C4-2B (cell line): Measurements from ENCODE around the gene OTX2.

Experiments used
- H3K27ac ChIP-seq: fragments of 450-650 bp; 2 replicates; pipeline ENCODE4 v1.5.1; 2017
- ZFX ChIP-seq: fragments of 450-650 bp; IDR thresholded peaks from 2 replicates; pipeline ENCODE4 v1.6.1; 2017
- TF ChIP-seq, protein P1 (sequence below): fragments of 450-650 bp; conservative IDR thresholded peaks from 2 replicates; pipeline ENCODE4 v1.5.1; 2017; ENCODE audit warnings: mild to moderate bottlenecking

The OTX2 gene

GRCh38 chr14:56817396-56817921 is 7.2 kb upstream of the OTX2 start:
- TF ChIP-seq, protein P1, sequence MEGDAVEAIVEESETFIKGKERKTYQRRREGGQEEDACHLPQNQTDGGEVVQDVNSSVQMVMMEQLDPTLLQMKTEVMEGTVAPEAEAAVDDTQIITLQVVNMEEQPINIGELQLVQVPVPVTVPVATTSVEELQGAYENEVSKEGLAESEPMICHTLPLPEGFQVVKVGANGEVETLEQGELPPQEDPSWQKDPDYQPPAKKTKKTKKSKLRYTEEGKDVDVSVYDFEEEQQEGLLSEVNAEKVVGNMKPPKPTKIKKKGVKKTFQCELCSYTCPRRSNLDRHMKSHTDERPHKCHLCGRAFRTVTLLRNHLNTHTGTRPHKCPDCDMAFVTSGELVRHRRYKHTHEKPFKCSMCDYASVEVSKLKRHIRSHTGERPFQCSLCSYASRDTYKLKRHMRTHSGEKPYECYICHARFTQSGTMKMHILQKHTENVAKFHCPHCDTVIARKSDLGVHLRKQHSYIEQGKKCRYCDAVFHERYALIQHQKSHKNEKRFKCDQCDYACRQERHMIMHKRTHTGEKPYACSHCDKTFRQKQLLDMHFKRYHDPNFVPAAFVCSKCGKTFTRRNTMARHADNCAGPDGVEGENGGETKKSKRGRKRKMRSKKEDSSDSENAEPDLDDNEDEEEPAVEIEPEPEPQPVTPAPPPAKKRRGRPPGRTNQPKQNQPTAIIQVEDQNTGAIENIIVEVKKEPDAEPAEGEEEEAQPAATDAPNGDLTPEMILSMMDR, result no peak
- no peak for TF ChIP-seq ZFX
- H3K27ac ChIP-seq, result no peak overlapping the region

DNA sequence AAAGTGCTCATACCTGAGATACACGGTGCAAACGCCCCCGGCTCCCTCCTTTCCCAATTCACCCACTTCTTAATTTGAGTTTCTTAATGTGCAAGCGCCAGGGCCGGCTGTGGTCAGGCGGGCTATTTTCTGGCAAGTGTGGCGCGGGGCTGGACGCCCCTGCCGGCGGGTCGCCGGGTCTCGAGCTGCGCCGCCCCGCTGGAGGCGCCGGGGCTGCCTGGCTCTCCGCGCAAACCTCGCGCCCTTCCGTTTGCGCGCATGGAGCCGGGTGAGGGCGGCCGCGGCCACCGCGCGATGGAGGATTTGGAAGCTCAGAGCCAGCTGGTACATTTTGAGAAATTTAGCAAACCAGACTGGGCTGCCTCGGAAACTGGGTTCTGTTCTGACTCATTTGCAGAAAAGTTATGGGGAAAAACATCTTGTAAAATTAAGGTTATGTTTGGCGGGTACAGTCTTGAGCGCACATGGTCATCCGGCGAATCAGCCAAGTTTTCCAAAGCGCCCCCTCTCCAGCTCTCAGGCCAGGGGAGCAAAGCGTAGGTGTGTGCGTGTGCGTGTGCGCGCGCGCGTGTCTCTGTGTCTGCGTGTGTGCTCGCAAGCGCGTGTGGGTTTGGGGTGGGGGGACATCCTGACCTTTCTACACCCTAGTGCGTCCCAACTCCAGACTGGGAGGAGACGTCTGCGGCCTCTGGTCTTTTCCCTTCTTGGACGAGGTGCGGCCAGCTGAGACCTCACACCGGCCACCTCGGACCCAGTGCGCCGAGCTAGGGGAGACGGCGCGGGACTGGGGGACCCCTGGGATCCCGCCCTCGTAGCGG is 6.5 kb upstream of the OTX2 start:
- H3K27ac ChIP-seq, result no peak overlapping the region
- TF ChIP-seq, protein P1, result no peak
- TF ChIP-seq ZFX, result no peak

- no peak overlapping the region for H3K27ac ChIP-seq
- no peak for TF ChIP-seq ZFX
- TF ChIP-seq, protein P1, result no peak
These were observed 5.5 kb upstream of the OTX2 start for GRCh38 chr14:56815745-56816144.

GRCh38 chr14:56814969-56815700 is 4.9 kb upstream of the OTX2 start:
- H3K27ac ChIP-seq, result no peak overlapping the region

GRCh38 chr14:56814519-56814959 is 4.3 kb upstream of the OTX2 start:
- no peak overlapping the region for H3K27ac ChIP-seq

More at GRCh38 chr14:56814969-56815700, 4.9 kb upstream of the OTX2 start:
- TF ChIP-seq, protein P1, result no peak
- no peak for TF ChIP-seq ZFX

DNA sequence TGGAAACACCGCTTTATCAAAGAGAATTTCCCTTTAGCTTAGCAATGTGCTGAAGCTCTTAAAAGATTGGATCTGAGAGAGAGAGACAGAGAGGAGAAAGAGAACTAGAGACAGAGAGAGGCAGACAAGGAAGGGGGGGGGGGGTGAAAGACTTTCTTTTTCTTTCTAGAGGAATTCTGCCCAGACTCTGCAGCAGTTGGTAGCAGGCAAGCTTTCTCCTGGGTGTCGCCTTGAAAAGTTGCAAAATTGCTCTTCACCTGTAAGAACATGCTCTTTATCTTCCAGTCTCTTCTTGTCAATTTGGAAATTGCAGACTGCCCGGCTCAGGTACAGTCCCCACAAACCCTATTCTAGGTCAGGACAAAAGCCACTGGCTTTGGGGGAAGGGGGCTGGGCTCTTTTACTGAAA is 2.9 kb upstream of the OTX2 start:
- TF ChIP-seq, protein P1, result no peak
- no peak for TF ChIP-seq ZFX
- no peak overlapping the region for H3K27ac ChIP-seq

More at GRCh38 chr14:56814519-56814959, 4.3 kb upstream of the OTX2 start:
- TF ChIP-seq ZFX, result no peak
- TF ChIP-seq, protein P1, result no peak
